ENCODE measurements around the gene RNF130.

- TF ChIP-seq NR2F2 (IDR thresholded peaks at IDR 0.05; ENCODE audit: borderline replicate concordance, low read depth), result no peak
- no peak for TF ChIP-seq ZNF772 (CRISPR knock-in tag; IDR thresholded peaks at IDR 0.05)
- TF ChIP-seq CREBL2 (CRISPR knock-in tag; IDR thresholded peaks at IDR 0.05; ENCODE audit: borderline replicate concordance), result no peak
- no peak for TF ChIP-seq RERE (CRISPR knock-in tag; IDR thresholded peaks at IDR 0.05; ENCODE audit: low read depth)
- TF ChIP-seq ELK4 (CRISPR knock-in tag; IDR thresholded peaks at IDR 0.05; ENCODE audit: borderline replicate concordance), result no peak
Measured at GRCh38 chr5:180116077-180116999, 44.8 kb upstream of the RNF130 start.
